IPS DF 19.7 (cell line): ENCODE results near the gene ANXA2.
"Not testable (repeated sequence)": the region's sequence is repeated elsewhere in the genome, so short reads cannot be mapped to it uniquely, and the experiment has no call there.

Experiments
- DNase-seq: peaks from one replicate; pipeline ENCODE4 v3.0.0-alpha.2; 2013; ENCODE audit warnings: low read depth, low spot score

ANXA2 gene

GRCh38 chr15:60370869-60371136 is 27.0 kb downstream of the ANXA2 start:
- no peak for DNase-seq

DNA sequence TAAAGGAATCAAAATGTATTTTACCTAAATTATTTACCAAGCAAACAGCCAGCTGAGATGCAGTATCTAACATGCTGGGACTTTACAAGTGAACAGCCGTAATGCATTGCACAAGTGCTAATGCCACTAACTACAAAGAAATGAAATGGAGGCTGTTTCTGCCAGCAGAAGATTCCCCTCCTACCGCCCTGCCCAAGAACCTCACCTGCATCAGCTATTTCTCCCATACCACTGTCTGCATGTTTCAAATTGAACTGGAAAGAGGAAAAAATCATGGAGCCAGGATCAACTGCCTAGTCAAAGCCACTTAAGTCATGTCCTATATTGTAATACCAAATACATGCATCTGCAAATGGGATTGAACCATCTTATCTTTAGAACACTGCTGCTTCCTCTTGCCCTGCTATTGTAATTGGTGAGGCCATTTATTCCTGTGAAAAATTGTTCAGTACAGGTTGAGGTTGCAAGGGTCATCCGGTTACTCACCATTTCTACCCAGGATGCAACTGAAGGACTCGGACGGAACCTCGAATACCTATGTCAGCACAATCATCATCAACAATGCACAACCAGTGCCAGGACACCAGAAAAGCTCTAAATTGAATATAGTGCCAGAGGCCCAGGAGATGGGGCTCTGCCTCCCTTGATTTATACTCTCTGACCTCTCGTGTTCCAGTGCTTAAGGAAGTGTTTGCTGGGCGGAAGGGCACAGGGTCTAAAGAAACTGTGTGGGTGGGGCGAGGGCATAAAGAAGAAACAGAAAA is 27.5 kb downstream of the ANXA2 start:
- DNase-seq = no peak

DNA sequence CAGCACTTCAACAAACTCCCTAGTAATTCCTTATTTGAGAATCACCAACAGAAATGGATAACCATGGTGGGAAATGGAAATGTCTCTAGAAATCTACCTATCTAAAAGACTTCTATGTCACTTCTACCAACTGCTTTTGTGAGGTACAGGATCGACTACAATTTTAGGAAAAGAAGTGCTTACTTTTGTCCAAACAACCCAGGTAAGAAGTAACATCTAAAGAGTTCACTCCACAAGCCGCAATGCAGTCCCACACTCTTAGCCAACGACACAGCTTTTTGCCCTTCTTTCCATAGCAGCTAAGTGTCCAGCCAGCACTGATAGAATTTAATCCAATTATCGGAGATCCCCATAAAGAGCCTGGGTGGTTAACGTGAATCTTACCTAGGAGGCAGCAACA is 28.1 kb downstream of the ANXA2 start:
- no peak for DNase-seq

GRCh38 chr15:60364612-60364924 is 33.2 kb downstream of the ANXA2 start:
- no peak for DNase-seq

GRCh38 chr15:60363903-60364611 is 33.7 kb downstream of the ANXA2 start:
- no peak for DNase-seq

DNA sequence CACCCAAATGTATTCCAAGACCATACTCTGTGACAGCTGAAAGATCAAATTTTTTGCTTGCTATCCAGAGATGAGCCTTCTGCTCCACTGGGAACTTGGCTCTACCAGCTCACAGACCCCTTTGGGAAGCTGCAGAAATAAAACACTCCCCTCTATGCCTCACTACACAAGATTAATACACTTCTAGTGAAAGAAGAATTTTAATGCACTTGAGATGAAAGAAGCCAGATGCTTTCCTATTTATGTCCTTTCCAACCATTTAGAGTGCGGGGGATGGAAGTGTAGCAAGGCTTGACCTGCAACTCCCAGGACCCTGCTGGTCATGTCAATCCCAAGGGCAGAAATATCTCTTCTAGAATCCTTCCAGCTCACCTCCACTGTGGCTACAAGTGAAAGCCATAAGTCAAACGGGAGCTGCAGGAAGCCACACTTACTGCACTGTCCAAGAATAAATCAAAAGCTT is 34.7 kb downstream of the ANXA2 start:
- no peak for DNase-seq

DNA sequence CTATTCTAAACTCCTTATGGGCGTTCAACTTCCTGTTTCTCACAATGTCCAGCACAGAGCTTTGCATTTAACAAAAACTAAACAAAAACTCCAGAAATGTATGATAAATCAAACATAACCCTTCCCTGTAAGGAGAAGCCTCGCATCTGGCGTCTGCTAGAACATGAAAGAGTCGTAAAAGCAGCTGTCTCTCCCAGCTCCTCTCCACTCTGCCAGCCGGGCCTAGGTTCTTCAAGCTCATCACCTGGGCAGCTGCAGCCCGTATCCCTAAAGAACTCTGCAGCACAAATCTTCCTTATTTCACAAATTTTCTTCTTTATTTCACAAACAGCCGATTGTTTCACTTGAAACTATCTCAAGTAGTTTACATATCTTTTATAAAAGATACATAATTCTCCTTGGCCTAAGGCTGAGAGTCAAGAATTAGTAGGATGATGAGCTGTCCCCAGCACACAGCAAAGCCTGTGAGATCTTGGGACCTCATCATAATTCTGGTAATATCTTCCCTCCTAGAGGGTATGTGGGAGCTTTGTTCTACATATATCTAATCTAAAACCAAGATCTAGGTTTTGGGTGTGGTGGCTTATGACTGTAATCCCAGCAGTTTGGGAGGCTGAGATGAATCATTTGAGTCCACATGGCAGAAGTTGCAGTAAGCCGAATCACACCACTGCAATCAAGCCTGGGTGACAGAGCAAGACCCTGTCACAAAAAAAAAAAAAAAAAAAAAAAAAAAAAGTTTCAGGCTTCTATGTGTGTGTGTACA is 35.3 kb downstream of the ANXA2 start:
- DNase-seq = no peak

GRCh38 chr15:60359738-60360137 is 38.0 kb downstream of the ANXA2 start:
- DNase-seq = not testable (repeated sequence)

DNA sequence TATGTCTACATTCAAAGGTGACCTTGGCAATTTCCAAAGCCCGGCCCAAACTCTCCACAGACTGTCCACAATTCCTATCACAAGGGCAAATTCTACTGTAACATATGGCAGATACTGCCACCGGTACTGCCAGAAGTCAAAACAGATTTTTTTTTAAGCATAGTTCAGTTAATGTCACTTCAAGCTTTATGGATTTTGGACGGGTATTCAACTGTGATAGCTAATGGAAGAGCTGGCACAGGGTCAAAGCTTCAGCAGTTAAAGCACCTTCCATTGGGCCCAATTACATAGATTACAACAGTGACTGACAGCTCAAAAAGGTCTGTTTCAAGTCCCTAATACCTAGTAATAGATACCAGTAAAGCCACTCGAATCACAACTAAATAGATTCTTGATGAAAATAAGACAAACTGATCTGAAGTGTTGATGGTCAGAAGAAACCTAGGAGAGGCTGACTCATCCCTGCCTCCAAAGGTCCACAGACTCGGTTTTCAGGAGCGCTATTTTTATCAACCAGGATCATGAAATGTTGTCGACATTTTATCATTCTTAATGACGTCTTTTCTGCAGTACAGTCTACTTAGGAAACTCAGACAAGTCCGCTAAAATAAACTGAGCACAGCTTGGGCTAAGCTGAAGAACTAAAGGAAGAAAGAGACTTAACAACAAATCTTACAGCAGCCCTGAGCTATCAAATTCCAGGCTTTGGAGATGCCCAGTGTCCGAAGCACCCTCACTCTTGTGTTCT is 38.7 kb downstream of the ANXA2 start:
- no peak for DNase-seq

- DNase-seq = no peak
Measured at GRCh38 chr15:60356832-60357231, 41.0 kb downstream of the ANXA2 start.

- no peak for DNase-seq
Measured at GRCh38 chr15:60355148-60355857, 42.5 kb downstream of the ANXA2 start.

DNA sequence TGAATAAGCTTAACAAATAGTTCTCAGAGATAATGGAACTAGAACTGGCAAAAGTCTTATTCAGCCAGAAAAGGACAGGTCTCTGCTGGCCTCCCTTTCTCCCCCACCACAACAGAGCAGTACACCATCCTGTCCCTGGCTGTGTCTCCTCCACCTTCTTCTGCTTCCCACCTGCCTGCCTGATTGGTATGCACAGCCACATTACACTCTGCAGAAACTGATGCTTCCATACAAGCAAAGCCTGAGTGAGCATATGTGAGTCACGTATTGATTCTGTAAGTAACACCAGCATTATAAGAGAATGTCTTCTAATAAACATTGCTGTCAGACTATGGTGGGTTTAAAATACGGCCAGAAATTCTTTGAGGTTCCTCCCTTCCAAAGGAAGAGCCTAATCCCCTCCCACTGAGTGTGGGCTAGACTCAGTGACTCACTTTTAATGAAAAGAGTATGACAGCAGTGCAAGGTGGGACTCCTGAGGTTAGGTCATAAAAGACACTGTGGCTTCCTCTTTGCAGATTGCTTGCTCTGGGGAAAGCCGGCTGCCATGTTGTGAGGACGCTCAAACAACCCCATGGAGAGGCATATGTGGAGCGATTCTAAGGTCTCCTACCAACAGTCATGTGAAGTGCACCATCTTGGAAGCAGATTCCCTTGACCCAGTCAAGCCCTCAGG is 44.4 kb downstream of the ANXA2 start:
- no peak for DNase-seq

DNA sequence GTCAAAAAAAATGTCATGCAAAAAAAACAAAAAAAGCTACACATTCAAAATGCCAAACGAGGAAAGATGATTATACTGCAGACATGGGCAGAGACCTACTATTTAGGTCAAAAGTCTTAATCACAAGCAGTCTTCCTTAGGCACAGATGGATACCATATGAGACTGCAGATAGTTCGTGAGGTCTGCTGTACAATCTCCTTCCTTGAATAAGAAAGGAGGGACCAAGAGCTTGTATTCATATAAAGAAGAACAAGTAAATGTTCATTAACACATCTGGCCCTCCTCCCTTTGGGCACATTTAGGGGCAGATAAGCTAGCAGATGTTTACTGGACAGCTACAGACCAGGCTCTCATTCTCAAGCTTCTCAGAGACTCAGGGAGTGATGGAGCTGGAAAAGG is 45.3 kb downstream of the ANXA2 start:
- no peak for DNase-seq

DNA sequence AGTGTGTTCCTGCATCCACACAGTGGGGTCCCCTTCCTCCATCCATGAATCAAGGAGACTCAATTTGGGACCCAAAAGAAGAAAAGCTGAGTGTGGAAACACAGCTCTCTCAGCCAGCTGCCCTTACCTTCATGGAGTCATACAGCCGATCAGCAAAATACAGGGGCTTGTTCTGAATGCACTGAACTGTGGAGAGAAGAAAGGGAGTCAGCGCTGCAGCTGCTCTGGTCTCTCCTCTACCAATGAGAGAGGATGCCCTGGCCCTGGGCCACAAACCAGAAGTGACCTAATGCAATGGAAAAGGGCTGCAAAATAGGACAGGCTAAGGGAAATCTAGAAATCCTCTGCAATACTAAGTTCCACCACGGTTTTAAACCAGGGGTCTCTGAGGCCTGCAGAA is 46.7 kb downstream of the ANXA2 start:
- DNase-seq = no peak

DNA sequence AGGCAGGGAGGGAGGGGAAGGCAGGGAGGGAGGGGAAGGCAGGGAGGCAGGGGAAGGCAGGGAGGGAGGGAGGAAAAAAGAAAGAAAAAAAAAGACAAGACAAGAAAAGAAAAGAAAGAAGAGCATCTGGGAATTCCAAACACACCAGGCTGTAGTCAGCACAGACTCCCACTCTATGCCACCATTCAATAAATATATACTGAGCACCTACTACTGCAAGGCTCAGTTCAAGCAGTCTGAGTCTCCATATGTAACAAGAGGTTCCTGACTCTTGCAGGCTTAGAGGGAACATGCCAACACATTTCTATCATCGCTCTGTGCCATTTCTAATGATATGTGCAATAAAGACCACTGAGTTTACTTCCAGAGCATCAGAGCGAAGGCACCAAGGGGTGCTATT is 47.7 kb downstream of the ANXA2 start:
- DNase-seq = no peak

DNA sequence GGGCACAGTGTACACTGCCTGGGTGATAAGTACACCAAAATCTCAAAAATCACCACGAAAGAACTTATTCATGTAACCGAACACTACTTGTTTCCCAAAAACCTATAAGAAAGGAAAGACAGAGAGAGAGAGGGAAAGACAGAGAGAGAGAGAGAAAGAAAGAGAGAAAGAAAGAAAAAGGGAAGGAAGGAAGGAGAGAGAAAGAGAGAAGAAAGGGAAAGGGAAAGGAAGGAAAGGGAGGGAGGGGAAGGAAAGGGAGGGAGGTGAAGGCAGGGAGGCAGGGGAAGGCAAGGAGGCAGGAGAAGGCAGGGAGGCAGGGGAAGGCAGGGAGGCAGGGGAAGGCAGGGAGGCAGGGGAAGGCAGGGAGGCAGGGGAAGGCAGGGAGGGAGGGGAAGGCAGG is 48.2 kb downstream of the ANXA2 start:
- DNase-seq = no peak

DNA sequence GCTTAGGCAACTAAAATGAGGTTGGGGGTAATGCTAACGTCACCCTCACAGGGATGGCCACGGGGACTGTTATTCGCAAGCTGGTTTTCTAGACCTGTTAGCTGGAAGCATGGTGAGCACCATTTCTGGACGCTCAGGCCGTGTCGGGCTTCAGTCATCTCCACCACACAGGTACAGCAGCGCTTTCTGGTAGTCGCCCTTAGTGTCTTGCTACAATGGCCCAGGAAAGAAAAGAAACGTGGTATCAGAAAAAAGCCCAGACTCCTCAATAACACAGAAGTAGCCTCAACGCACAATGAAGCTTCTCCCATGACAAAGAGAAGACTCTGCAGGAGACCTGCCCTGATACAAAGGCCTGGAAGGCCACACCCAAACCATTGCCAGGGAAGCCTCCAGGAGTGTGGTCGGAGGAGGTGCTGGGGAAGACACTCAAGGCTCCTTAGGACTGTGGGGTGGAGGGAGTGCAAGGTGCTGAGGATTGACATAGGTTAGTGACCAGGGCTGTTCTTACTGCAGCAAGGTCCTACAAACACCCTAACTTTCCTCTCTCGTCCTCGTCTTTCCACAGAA is 50.2 kb downstream of the ANXA2 start:
- DNase-seq = no peak

DNA sequence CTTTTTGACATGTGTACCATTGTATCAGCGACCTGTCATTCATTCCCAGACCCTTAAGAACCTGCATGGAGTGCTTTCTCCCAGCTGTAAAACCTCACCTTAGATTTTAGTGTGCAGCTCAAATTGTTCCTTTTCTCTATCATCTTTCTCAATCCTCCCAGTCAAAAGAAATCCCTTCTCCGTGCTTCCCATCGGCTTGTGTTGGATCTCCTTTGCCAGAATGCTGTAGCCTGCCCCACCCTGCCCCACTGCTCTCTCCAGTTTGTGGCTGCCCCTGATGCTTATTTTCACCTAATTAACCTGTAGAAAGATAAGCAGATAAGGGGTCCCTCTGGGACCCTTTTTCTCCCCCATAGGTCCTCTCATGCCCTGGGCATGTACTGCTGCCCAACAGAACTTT is 51.1 kb downstream of the ANXA2 start:
- DNase-seq = no peak

GRCh38 chr15:60346077-60346476 is 51.7 kb downstream of the ANXA2 start:
- DNase-seq = no peak

DNA sequence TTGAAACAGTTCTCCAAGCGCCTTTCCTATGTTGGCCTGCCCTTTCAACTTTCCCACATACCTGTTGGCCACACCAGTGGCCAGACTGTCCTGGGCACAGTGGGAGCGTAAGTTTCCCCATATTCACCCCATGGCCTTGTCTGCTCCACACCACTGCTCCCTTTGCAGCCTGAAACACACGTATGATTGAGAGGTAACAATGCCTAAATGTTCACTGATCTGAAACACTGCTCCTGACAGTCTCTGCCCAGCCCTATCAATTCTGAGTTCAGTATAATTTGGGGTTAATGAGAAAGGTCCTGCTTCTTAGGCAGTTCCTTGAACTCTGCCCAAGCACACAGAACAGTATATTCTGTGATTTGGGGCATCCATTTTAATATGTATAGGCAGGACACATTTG is 52.2 kb downstream of the ANXA2 start:
- DNase-seq = no peak

DNA sequence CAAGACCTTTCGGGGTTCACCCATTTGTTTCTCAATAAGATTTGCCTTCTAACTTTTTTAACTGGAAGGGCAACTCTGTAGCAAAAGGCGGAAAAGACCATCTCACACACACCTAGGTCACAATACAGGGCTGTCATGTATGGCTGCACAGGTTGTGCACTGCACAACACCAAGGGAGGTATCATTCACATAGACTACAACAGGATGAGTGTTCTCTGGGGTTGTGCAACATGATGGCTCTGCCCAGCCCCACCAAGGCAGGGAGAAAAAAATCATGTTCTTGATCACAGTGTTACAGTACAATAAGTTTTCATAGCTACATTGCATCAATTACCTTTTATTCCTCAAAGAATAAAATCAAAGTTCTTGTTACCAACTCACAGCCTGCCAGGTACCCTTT is 52.8 kb downstream of the ANXA2 start:
- no peak for DNase-seq
